CD8-positive, alpha-beta memory T cell (primary cell): ENCODE measurements around the gene FILIP1L. TPM values are rescaled to one million over a fixed set of nuclear protein-coding genes. Genes with fewer than 3 reads are reported as not detected.

Source experiments
- CTCF ChIA-PET: fragments of 350-600 bp; sonication (Branson Sonifier 250); formaldehyde crosslinking; loops from one replicate; lab custom pipeline; 2021; ENCODE audit warnings: antibody characterized with exemption; lab: Charles Lee
- POLR2A ChIA-PET: fragments of 350-600 bp; sonication (Branson Sonifier 250); formaldehyde crosslinking; loops from one replicate; lab custom pipeline; 2021; ENCODE audit warnings: antibody characterized with exemption; lab: Charles Lee
- DNase-seq, 5 donors: peaks; one replicate each; pipeline versions ENCODE4 v3.0.0 to v3.0.0-alpha.2; 2020 to 2022; ENCODE audit warnings: mixed read lengths in 1 of 5
- H3K27ac ChIP-seq: one replicate; pipeline ENCODE4 v1.7.0; 2013; ENCODE audit warnings: low read depth, mild to moderate bottlenecking, low read length, moderate library complexity
- H3K27me3 ChIP-seq: 2 replicates; pipeline ENCODE4 v1.7.0; 2013; ENCODE audit warnings: low read length, mild to moderate bottlenecking; ENCODE audit not compliant: insufficient read depth, poor library complexity, severe bottlenecking
- H3K36me3 ChIP-seq: 2 replicates; pipeline ENCODE4 v1.7.0; 2013; ENCODE audit warnings: mild to moderate bottlenecking, low read length, moderate library complexity; ENCODE audit not compliant: insufficient read depth
- H3K4me1 ChIP-seq: 2 replicates; pipeline ENCODE4 v1.7.0; 2013; ENCODE audit warnings: mild to moderate bottlenecking, low read length, moderate library complexity; ENCODE audit not compliant: insufficient read depth
- H3K4me3 ChIP-seq: 2 replicates; pipeline ENCODE4 v1.7.0; 2013; ENCODE audit warnings: mild to moderate bottlenecking, low read length
- H3K9me3 ChIP-seq: 2 replicates; pipeline ENCODE4 v1.7.0; 2013; ENCODE audit warnings: mild to moderate bottlenecking, low read length
- H3K27ac Mint-ChIP-seq, 8 donors: one replicate each; pipeline ENCODE4 v1.8.0; 2020 to 2021; ENCODE audit warnings: mixed read lengths in 8 of 8, mild to moderate bottlenecking in 6 of 8, inconsistent platforms in 3 of 8, moderate library complexity in 3 of 8
- H3K27me3 Mint-ChIP-seq, 2 donors: one replicate each; pipeline ENCODE4 v1.8.0; 2020 to 2021; ENCODE audit warnings: mixed read lengths in 2 of 2, mild to moderate bottlenecking in 1 of 2, moderate library complexity in 1 of 2
- H3K36me3 Mint-ChIP-seq, 3 donors: one replicate each; pipeline ENCODE4 v1.8.0; 2020 to 2021; ENCODE audit warnings: mixed read lengths in 3 of 3, inconsistent platforms in 1 of 3, mild to moderate bottlenecking in 1 of 3
- H3K4me1 Mint-ChIP-seq, 3 donors: one replicate each; pipeline ENCODE4 v1.8.0; 2020 to 2021; ENCODE audit warnings: mixed read lengths in 3 of 3, inconsistent platforms in 1 of 3, mild to moderate bottlenecking in 1 of 3
- H3K4me3 Mint-ChIP-seq, 7 donors: one replicate each; pipeline ENCODE4 v1.8.0; 2020 to 2021; ENCODE audit warnings: mixed read lengths in 7 of 7, mild to moderate bottlenecking in 6 of 7, moderate library complexity in 4 of 7, inconsistent platforms in 2 of 7
- H3K9me3 Mint-ChIP-seq, 5 donors: one replicate each; pipeline ENCODE4 v1.8.0; 2020 to 2022; ENCODE audit warnings: mixed read lengths in 5 of 5, mild to moderate bottlenecking in 3 of 5, moderate library complexity in 2 of 5, inconsistent platforms in 1 of 5
- polyA plus RNA-seq: library from polyadenylated mRNA; unstranded; fragments of 300-500 nt; fragmentation: Illumina TruSeq; gene quantifications from one replicate; pipeline ENCODE4 v1.2.3, GENCODE V29; 2021
- total RNA-seq, 2 experiments: library from RNA; stranded (reverse); gene quantifications; one replicate each; pipeline ENCODE4 v1.2.3, GENCODE V29; 2021

Gene FILIP1L
- total and polyA plus RNA-seq, 3 experiments from 2014 or later = 0.12 to 0.27 (median 0.20) TPM

DNA sequence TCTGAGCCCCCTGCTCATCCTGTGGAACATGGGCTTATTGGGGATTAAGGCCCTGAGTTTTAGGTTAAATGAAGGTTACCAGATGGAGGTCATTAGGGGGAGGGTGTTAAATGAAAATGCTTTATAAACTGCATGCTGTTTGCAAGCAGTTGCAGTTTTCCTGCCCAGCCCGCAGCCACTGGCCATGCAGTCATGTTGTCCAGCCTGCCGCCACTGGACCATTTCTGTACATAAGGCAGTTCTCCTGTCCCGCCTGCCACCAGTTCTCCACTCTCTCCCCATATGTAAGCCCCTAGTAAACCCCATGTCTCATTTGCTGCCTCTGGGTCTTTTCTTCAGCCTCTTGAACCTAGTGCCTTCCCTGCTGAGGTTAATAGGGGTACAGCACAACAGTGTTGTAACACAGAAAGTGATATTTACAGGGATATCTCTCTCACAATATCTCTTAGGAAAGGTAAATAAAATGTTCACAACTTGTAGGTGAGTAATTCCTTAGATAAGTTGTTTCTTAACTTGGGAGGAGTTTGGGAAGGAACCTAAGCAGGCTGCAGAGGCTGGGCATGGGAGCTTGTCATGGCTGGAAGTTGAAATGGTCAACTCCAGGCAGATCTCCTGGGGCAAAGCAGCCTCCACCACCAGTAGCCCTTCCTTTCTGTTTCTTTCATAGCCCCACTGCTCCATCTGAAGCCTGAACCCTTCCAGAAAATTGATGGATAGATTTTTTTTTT is 148.5 kb downstream of the FILIP1L start:
- Mint-ChIP-seq H3K4me1 (peaks cover 8 to 23% (median 10%) of the 10 kb centered on the region in 3 donors), H3K27ac (no peak overlapping the region), H3K36me3 (peaks cover 1 to 9% (median 3%) of the 10 kb centered on the region in 3 donors), H3K9me3 (no peaks in the 10 kb centered on the region), H3K27me3 (no peaks in the 10 kb centered on the region), H3K4me3 (no peak overlapping the region)
- no peak overlapping the region for H3K27ac ChIP-seq
- H3K36me3 ChIP-seq = no peaks in the 10 kb centered on the region
- CTCF ChIA-PET = no interaction called here
- POLR2A ChIA-PET = no interaction called here
- H3K4me3 ChIP-seq = no peak overlapping the region
- H3K4me1 ChIP-seq = no peaks in the 10 kb centered on the region
- no peaks in the 10 kb centered on the region for H3K27me3 ChIP-seq
- no peak for DNase-seq
- H3K9me3 ChIP-seq = no peaks in the 10 kb centered on the region

DNA sequence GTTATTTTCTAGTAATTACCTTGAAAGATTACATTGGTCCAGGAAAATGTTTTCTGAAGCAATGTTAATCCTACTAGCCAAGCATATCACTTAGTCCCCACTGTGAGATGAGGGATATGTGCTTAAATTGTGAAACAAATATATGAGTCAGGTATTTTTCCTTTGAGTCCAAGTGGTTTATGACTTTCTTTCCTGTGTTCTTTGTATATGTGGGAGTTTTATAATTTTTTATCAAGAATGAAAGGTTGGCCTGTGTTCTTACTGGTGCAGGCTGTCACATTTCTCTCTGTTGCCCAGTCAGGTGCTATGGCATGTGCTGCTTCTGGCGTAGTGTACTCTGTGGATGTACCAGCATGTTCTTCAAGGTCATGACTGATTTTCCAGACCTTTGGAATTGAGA is 149.2 kb downstream of the FILIP1L start:
- Mint-ChIP-seq H3K4me3 (no peak overlapping the region), H3K27me3 (no peaks in the 10 kb centered on the region), H3K27ac (no peak overlapping the region), H3K9me3 (no peaks in the 10 kb centered on the region), H3K36me3 (peaks cover 1 to 10% (median 3%) of the 10 kb centered on the region in 3 donors), H3K4me1 (peaks cover 6 to 18% (median 10%) of the 10 kb centered on the region in 3 donors)
- H3K27ac ChIP-seq = no peak overlapping the region
- POLR2A ChIA-PET = no interaction called here
- CTCF ChIA-PET = no interaction called here
- no peak overlapping the region for H3K4me3 ChIP-seq
- no peaks in the 10 kb centered on the region for H3K27me3 ChIP-seq
- no peaks in the 10 kb centered on the region for H3K4me1 ChIP-seq
- H3K9me3 ChIP-seq = no peaks in the 10 kb centered on the region
- no peak for DNase-seq
- no peaks in the 10 kb centered on the region for H3K36me3 ChIP-seq

DNA sequence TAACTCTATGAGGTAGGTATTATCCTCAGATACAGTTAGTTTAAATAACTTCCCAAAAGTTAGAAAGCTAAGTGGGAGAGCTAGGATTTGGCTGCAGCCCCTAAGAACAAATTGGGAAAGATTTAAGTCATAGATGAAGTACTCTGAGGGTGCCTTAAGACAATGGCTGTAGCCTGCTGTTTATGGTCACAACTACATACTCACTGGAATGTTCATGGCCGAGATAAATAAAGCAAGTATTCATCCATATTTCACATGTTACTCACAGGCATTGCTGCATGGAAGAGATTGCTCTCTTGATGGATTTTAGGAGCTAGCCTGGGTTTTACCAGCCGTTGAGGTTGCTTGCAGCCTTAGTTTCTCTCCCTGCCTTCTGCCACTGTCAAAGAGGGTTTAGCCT is 151.6 kb downstream of the FILIP1L start:
- POLR2A ChIA-PET = no interaction called here
- H3K36me3 ChIP-seq = no peaks in the 10 kb centered on the region
- H3K4me3 ChIP-seq = no peak overlapping the region
- no peaks in the 10 kb centered on the region for H3K27me3 Mint-ChIP-seq
- no peak overlapping the region for H3K27ac ChIP-seq
- DNase-seq = no peak
- no peaks in the 10 kb centered on the region for H3K9me3 Mint-ChIP-seq
- no peaks in the 10 kb centered on the region for H3K4me1 ChIP-seq
- H3K36me3 Mint-ChIP-seq = peaks cover 1 to 8% (median 3%) of the 10 kb centered on the region in 3 donors
- no peaks in the 10 kb centered on the region for H3K4me1 Mint-ChIP-seq
- H3K27me3 ChIP-seq = no peaks in the 10 kb centered on the region
- no peak overlapping the region for H3K4me3 Mint-ChIP-seq
- no peaks in the 10 kb centered on the region for H3K9me3 ChIP-seq
- CTCF ChIA-PET = no interaction called here
- no peak overlapping the region for H3K27ac Mint-ChIP-seq

DNA sequence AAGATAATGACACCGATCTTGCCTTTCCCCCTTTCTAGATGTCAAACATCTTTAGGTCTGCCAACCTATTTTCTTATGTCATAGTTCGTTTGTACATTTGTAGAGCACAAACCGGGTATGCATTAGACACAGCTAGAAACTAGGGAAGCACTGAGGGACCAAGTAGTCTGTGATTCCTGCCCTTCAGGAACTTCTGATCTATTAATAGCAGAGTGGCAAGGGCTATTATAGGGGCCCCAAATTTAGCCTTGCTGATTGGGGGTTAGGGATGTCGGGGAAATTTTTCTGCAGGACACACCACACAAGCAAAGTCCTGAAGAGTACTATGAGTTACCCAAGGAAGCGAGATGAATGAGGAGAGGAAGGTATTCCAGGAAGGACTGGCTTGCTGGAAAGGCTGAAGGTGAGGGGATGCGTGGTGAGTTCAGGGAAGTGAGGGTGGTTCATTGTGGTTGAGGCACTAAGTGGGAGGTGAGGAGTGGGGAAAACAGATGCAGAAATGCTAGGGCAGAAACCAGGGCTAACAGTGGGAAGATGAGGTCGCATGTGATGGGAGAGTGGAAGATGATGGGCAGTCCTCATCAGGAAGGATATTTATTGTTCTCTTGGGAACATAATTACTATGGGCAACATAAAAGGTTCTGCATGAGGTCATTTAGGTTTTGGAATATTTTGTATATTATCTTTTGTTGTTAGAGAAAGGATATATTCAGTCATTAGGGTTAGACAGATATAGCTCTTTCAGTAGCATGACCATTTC is 152.4 kb downstream of the FILIP1L start:
- Mint-ChIP-seq H3K27me3 (no peaks in the 10 kb centered on the region), H3K4me1 (no peaks in the 10 kb centered on the region), H3K36me3 (peaks cover 1 to 8% (median 3%) of the 10 kb centered on the region in 3 donors), H3K4me3 (no peak overlapping the region), H3K27ac (peak overlapping the region in 1 of 8 donors; percentile 66), H3K9me3 (no peaks in the 10 kb centered on the region)
- no peaks in the 10 kb centered on the region for H3K9me3 ChIP-seq
- no peaks in the 10 kb centered on the region for H3K4me1 ChIP-seq
- ChIA-PET CTCF (no interaction called here), POLR2A (no interaction called here)
- H3K36me3 ChIP-seq = no peaks in the 10 kb centered on the region
- no peaks in the 10 kb centered on the region for H3K27me3 ChIP-seq
- no peak for DNase-seq
- no peak overlapping the region for H3K4me3 ChIP-seq
- no peak overlapping the region for H3K27ac ChIP-seq

DNA sequence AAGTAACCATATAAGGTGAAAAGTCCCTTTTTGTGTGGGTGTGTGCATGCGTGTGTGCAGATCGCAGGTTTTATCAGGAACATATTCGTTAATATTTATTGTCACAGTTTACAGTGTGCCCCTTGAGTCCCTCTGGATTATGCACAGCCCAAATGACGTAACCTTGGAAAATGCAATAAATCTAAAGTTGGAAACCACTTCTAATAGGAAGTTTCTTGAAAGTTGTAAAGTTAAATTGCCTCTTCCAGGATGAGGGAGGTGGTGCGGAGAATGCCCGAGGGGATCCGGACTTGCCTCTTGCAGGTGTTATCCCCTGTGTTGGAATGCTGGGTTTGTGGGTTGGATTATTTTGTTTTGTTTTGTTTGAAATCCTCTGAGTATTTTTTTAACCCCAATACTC is 153.4 kb downstream of the FILIP1L start:
- H3K4me1 ChIP-seq = no peaks in the 10 kb centered on the region
- no peak overlapping the region for H3K27ac ChIP-seq
- no peaks in the 10 kb centered on the region for H3K27me3 Mint-ChIP-seq
- H3K4me3 Mint-ChIP-seq = no peak overlapping the region
- no peaks in the 10 kb centered on the region for H3K4me1 Mint-ChIP-seq
- no peaks in the 10 kb centered on the region for H3K9me3 Mint-ChIP-seq
- no peaks in the 10 kb centered on the region for H3K9me3 ChIP-seq
- peaks cover 1 to 9% (median 3%) of the 10 kb centered on the region in 3 donors for H3K36me3 Mint-ChIP-seq
- no peaks in the 10 kb centered on the region for H3K27me3 ChIP-seq
- no peaks in the 10 kb centered on the region for H3K36me3 ChIP-seq
- POLR2A ChIA-PET = no interaction called here
- CTCF ChIA-PET = no interaction called here
- DNase-seq = no peak
- H3K27ac Mint-ChIP-seq = peak overlapping the region in 1 of 8 donors; percentile 61
- H3K4me3 ChIP-seq = no peak overlapping the region

DNA sequence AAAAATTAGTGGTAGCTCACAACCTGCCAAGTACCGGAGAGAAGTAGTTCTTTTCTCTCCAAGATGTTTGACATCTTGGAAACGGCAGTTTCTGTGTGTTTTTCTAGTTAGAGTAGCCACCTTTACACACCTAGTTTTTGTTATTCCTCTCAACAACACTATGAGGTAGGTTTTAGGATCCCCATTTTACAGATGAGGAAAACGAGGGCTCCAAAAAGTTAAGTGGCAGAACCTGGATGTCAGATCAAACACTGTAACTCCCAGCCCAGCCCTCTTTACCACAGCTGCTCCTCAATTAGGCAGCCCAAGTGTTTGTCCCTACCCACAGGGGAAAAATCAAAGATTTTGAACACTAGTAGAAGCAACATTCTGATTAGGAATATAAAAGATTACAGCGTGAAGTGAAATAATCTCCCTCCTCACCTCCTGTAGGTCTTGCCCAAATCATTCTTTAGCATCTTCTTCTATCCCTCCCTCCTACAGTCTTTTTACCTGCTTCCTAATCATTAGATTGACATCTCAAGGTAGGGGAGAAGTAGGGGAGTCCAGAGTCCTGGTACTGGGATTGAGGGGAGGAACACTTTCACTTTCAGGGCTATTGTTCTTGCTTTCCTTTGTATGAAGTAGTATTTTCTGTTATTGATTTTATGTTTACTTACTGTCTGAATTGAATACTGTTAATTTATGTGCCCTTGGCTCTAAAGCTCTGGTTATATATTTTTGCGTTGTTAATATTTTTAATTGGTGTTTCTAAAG is 154.0 kb downstream of the FILIP1L start:
- Histone ChIP-seq H3K4me1 (no peaks in the 10 kb centered on the region), H3K27me3 (no peaks in the 10 kb centered on the region), H3K9me3 (no peaks in the 10 kb centered on the region), H3K4me3 (no peak overlapping the region), H3K36me3 (no peaks in the 10 kb centered on the region), H3K27ac (no peak overlapping the region)
- Mint-ChIP-seq H3K36me3 (peaks cover 1 to 9% (median 3%) of the 10 kb centered on the region in 3 donors), H3K27ac (no peak overlapping the region), H3K4me1 (no peaks in the 10 kb centered on the region), H3K27me3 (no peaks in the 10 kb centered on the region), H3K4me3 (no peak overlapping the region), H3K9me3 (no peaks in the 10 kb centered on the region)
- ChIA-PET POLR2A (no interaction called here), CTCF (no interaction called here)
- no peak for DNase-seq

DNA sequence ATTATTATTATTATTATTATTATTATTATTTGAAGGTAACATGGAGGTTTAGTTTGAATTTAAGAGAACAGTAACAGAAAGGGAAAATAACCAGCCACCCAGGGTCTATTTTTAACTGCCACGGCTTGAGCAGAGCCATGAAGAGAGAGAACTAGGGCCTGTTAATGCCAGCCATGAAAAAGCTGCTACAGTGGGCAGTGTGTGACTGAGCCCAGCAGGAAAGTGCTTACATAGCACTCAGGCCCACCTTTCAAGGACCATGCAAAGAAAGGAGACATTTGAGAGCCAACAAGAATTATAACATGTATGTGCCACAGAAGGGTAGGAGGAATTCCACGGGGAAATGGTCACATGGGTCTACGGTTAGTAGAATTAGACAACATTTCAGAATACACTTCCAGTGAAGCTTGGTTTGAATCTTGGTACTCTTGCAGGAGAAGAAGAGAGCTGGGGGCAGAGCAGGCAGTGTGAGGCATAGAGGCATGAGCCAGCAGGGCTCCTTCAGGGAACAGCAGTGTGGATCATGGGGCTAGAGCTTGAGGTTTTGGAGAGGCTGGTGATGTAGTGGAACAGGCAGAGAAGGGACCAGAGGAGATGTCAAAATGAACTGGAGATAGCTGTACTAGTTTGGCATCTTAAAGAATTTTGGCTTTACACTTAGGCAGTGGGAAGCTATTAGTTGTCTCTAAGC is 155.9 kb downstream of the FILIP1L start:
- H3K27me3 Mint-ChIP-seq = no peaks in the 10 kb centered on the region
- no peak for DNase-seq
- Histone ChIP-seq H3K4me1 (no peaks in the 10 kb centered on the region), H3K27ac (no peak overlapping the region), H3K27me3 (no peaks in the 10 kb centered on the region), H3K36me3 (no peaks in the 10 kb centered on the region), H3K9me3 (no peaks in the 10 kb centered on the region), H3K4me3 (no peak overlapping the region)
- H3K4me1 Mint-ChIP-seq = no peaks in the 10 kb centered on the region
- no peaks in the 10 kb centered on the region for H3K9me3 Mint-ChIP-seq
- peaks cover 1 to 9% (median 3%) of the 10 kb centered on the region in 3 donors for H3K36me3 Mint-ChIP-seq
- CTCF ChIA-PET = interaction anchor here (0.5 kb wide), 1 partner anchor 11 kb away, joined by 3 read pairs; no protein-coding TSS in a partner anchor
- no peak overlapping the region for H3K4me3 Mint-ChIP-seq
- H3K27ac Mint-ChIP-seq = peak overlapping the region in 3 of 8 donors; percentile 11 to 61 (median 47)
- POLR2A ChIA-PET = no interaction called here
